ENCODE results near the gene EEF1A2.

The EEF1A2 gene

GRCh38 chr20:63504642-63505041 is 5.8 kb upstream of the EEF1A2 start:
- no peak for TF ChIP-seq CTCF (conservative IDR thresholded peaks at IDR 0.05; ENCODE audit: control insufficient read depth, insufficient read depth, low read depth, low read length)
- no peak for DNase-seq (ENCODE audit: low read depth)
- no peak overlapping the region for H3K4me3 ChIP-seq (ENCODE audit: control insufficient read depth, low read depth, low read length)

- no peak overlapping the region for H3K4me3 ChIP-seq (ENCODE audit: control insufficient read depth, low read depth, low read length)
- no peak for TF ChIP-seq CTCF (conservative IDR thresholded peaks at IDR 0.05; ENCODE audit: control insufficient read depth, insufficient read depth, low read depth, low read length)
- no peak for DNase-seq (ENCODE audit: low read depth)
These were observed 4.6 kb upstream of the EEF1A2 start for GRCh38 chr20:63503524-63503923.

- no peak overlapping the region for H3K4me3 ChIP-seq (ENCODE audit: control insufficient read depth, low read depth, low read length)
These were observed 3.8 kb upstream of the EEF1A2 start for GRCh38 chr20:63502671-63503172.

DNA sequence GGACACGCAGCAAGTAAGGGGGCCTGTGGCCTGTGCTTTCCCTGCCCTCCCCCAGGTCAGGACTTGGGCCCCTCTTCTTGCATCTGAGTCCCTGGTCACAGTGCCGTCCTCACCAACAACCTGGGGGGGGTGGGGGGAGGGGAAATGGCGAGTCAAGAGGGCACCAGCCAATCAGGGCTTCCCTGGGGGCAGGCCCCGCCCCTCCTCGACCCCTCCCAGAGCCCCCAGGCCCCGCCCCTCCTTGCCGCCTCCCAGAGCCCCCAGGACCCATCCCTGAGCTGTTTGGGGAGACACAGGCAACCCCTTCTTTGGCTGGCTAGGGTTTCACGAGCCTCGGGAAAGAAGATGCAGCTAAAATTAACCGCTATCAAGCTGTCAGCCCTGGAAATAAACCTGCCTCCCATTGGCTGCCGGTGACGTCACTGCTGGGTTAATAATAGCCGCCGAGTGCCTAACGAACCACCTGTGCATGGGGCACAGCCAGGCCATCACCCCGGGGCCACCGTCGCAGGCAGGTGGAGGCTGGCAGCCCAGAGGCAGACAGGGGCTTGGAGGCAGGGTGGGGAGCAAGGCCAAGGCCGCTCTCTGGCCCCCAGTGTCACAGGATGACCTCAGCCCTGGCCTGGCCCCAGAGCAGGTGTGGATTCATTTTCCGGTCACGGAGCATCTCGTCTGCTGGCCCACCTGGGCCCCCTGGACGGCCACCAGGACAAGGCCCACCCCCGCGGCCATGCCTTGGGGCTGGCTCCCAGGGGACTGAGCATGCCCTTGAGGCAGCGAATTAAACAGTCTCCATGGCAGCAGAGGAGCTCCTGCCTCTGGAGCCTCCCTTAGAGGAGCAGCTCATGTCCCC is 3.2 kb upstream of the EEF1A2 start:
- no peak for TF ChIP-seq CTCF (conservative IDR thresholded peaks at IDR 0.05; ENCODE audit: control insufficient read depth, insufficient read depth, low read depth, low read length)
- no peak overlapping the region for H3K4me3 ChIP-seq (ENCODE audit: control insufficient read depth, low read depth, low read length)
- no peak for DNase-seq (ENCODE audit: low read depth)

More at GRCh38 chr20:63502671-63503172, 3.8 kb upstream of the EEF1A2 start:
- no peak for TF ChIP-seq CTCF (conservative IDR thresholded peaks at IDR 0.05; ENCODE audit: control insufficient read depth, insufficient read depth, low read depth, low read length)
- no peak for DNase-seq (ENCODE audit: low read depth)

GRCh38 chr20:63500902-63501817 is 2.3 kb upstream of the EEF1A2 start:
- H3K4me3 ChIP-seq (ENCODE audit: control insufficient read depth, low read depth, low read length) = no peak overlapping the region
- no peak for TF ChIP-seq CTCF (conservative IDR thresholded peaks at IDR 0.05; ENCODE audit: control insufficient read depth, insufficient read depth, low read depth, low read length)
- no peak for DNase-seq (ENCODE audit: low read depth)

DNA sequence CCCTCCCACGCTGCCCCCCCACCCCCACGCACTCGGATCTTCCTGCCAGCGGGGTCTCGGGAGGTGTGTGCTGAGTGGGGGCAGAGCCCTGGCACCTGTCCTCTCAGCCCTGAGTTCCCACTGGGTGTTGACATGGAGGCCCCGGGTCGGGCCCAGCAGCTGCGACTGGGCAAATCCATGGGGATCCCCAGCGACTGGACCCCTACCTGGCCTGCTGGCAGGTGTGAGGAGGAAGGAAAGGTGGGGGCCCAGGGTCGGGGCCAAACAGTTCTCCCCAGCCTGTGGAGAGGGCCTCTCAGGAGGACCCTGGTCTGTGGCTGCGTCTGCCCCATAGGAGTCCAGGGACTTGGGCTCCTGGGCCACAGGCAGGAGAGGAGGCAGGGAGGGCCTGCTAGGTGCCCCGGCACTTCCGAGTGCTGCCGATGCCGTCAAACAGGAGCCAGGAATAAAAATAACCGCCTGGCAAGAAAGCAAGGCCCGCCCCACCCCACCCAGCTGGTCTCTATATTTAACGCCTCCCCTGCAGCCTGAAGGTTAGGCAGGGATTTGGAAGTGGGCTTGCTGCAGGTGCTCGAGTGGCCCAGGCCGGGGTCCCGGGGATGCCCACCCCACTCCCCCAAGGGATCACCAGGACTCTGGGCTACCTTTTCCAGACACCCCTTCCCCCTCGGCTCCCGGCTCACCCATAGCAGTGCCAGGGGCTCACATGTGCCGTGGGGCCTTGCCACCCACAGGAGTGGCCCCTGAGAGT is 1.4 kb upstream of the EEF1A2 start:
- no peak for DNase-seq (ENCODE audit: low read depth)
- no peak for TF ChIP-seq CTCF (conservative IDR thresholded peaks at IDR 0.05; ENCODE audit: control insufficient read depth, insufficient read depth, low read depth, low read length)
- no peak overlapping the region for H3K4me3 ChIP-seq (ENCODE audit: control insufficient read depth, low read depth, low read length)

Measured in fibroblast of mammary gland (primary cell).